Fibroblast of skin of left biceps (primary cell): ENCODE data around the gene ZNF608.
A peak's percentile ranks its signal among the peaks of the same experiment; 100 is the strongest.

Source experiments
- DNase-seq, 2 experiments: peaks; one replicate each; pipeline ENCODE4 v3.0.0-alpha.2; 2013; ENCODE audit warnings: low read depth in 2 of 2

The ZNF608 gene

DNA sequence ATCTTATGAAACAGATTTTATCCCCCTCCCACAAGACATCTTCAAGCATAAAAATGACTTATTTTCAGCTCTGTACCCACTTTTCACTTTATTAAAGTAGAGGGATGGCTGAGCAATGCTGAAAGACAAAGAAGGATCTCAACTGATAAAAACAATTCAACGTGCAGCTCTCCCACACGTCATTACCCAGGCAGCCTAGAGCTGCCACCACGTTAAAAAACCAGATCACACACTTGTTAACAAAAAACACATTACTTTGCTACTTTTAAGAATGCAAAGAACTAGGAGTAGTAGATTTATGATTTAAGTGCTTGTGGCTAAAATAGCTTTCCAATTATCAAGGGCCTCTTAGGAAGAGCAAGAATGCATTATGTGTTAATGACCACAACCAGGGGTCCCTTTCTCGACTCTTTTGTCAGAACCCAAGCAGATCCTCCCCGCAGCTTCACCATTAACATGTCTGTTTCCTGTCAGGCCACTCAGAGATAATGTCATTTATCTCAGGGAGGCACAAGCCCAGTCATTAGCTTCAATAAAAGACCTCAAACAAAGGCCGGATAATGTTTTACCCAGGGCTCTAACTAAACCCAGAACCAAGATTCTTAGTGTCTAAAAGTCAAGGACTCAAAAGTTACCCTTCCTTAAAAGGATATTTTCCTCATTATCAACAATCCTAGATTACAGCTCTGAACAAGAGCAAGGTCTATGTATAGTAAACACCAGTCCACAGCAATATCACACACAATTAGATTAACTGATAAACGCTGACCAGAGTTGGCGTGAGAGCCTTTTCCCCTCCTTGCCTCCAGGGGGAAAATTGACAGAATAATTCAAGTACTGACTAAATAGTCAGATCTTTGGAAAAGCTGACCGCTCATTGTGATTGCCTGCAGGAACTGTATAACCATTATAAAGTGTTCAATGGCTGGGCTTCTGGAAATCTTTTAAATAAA, 7.5 kb downstream of the ZNF608 start:
- no peak for DNase-seq

DNA sequence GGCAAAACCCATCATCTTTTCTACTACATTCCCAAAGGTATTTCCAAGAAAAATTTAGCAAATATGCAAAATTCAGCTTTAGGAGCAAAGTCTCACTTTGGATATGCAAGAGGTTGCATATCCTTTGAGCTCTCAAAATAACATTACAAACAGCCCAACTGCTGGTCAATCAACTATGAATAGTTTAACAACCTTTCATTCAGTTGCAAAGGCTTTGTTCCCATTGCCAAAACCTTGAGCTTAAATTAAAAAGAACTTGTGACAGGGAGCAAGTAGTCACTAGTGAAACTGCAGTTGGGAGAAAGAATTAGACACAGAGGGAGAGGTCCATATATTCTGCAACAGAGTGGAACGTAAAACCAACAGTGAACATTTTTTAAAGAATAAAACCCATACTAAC, 8.8 kb downstream of the ZNF608 start:
- DNase-seq, result no peak

DNA sequence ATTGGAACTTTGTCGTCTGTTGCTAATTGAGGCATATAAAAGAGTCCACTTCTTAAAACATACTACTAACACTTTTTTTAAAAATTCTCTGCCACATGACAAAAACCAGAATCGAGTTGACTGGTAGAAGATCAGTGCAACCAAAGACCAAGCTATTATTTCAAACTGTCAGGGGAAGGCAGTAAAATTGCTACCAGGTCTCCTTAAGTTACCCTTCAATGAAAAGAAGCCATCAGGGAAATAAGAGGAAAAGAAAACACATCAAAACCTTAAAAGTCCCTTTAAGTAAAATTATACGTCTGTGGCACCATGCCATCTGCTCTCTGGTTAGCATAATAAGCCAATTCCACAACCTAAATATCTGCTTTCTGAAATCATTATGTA, 9.6 kb downstream of the ZNF608 start:
- DNase-seq, result no peak

DNA sequence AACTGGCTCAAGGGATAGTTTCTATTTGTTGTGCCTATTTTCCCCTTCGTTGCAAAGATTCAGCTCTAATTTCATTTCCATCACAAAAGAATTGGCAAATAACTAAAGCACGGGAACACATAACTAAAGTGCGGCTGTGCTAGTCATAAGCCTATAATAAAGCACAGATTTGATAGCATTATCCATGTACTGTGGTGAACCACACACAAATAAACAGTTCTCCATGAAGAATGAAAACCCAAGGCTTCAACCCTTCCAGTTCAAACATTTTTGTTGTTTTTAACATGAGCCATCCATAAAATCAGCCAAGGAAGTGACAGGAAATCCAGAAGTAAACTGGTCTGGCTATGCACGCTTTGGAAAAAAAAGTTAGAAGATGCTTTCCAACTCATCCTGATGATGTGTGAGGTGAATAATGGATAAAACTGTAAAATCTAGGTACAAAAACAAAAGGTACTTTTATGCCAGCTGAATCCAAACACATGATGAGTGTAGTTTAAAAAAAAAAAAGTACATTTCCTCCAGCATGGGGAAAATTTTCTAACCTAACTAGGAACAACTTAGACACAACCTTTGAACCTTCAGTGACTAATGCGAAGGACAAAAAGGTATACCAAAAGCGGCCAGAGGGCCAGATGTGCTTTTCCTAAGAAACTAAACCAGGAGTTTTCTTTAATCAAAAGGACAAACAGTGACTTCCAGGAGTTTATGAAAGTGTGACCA, 10.2 kb downstream of the ZNF608 start:
- peak; percentile 83 to 86 for DNase-seq

DNA sequence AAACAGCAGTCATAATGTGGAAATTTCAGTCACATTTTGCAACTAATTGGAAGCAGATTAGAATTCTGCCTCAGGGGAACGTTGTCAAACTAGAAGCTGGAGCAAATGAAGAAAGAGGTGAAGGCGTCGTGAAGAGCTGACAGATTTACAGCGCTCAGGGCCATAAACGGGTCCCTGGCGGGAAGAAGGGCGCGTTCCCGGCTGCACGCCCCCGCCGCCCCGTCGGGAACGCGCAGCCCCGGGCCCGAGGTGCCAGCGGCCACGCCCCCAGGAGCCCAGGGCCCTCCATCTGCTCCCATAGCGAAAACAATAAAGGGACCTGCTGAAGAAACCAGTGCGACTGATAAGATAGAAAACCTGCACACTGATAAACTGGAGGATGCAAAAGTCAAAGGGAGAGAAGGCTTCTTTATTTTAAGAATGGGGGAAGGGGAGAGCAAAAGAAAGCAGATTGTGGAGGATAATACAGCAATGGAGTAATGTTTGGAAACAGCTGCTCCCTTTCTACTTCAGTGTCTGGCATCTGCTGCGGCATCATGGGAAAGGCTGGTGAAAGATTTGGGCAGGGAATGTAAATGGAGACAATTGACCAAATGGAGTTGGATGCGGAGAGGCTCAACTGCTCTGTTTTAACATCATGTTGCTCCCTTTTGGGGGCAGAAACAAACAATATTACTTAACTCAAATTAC, 11.1 kb downstream of the ZNF608 start:
- peak; percentile 84 to 85 for DNase-seq

DNA sequence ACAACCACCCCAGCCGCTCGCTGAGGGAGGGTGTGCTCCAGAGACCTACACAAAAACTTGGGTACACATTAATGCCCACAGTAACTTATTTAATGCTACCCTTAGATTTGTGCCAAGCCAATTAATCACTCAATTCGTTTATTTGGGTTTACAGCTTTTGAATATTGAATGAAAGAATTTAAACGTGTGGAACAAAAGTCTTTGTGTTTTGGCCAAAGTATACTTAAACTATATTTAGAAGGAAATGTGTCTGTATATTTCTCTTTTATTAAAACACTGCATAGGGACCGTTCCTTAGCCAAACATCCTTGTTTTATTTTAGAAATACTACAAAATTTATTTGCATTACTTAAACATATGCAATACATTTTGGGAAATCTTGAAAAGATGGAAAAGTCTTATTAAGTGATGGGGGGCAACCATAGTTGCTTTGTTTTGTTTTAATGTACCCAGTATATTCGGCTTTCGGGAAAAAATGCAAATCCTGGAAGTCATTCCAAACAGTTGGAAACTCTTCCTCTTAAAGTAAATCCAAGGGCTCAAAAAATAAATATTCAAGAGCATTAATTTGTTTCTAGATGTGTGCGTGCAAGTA, 11.8 kb downstream of the ZNF608 start:
- no peak for DNase-seq

DNA sequence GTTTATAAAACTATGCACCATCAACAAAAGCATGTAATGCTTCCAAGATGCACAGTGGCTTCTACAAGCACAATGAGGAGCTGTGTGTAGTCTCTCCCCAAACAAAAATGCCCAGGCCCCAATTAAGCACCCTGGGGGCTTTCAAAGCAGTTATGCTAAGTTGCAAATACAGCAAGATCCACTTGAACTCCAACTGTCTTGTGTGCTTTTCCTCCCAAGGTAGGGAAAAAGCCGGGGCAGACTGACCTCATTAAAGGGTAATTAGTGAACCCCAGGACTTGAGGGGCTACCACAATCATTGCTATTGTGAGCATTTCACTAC, 13.1 kb downstream of the ZNF608 start:
- no peak for DNase-seq

DNA sequence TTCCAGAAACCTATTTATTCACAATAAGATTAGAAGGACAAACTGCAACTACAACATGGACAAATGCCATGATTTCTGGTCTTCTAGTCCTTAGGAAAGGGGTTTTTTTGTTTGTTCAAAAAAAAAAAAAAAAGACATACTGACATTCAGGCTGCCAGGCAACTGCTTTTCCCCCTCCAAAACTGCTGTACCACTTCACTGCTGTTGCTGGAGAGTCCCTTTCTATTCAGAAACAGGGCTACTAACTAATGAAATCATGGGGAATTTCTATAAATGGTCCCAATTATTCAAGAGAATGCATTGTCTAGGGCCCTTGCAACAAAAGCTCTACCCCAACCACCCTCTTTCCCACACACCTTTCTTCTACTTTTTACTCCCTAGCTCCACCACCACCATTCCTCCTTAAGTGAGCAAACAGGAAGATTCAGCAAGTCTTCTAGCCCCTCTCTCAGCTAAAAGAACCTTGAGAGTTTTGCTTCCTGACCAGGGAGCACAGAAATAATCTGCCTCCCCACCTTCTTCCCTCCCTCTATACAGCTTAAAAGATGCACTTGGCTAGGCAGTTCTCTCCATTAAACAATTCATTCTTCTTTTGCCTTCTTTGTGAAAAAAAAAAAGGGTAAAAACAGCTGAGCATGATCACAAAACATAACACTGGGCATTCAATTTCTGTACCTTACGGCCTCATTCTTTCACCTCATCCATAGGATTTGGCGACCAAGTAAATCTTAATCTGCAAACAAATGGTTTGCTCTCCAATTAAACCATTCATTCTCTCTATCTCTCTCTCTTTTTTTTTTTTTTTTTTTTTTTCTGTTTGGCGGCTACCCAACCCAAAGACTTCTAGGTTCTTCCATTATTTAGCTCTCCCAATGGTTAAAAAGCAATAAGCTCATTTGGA, 13.8 kb downstream of the ZNF608 start:
- no peak for DNase-seq

DNA sequence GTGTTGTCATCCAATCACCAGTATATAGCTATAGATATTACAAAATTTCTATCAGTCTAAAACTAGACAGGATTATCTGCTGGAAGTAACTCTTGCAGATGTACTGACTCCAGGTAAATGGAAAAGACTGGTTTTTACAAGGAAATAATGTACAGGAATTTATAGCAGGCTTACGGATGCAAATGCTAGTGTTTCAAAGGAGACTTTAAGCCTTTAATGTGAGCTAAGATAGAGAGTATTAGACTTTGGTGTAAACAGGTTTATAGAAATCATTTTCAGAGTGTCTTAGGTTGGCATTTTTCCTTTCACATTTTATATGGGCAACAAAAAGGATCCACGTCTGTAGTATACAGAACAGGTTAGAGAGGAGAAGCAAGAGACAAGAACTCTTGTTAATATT, 16.1 kb downstream of the ZNF608 start:
- DNase-seq, result no peak

DNA sequence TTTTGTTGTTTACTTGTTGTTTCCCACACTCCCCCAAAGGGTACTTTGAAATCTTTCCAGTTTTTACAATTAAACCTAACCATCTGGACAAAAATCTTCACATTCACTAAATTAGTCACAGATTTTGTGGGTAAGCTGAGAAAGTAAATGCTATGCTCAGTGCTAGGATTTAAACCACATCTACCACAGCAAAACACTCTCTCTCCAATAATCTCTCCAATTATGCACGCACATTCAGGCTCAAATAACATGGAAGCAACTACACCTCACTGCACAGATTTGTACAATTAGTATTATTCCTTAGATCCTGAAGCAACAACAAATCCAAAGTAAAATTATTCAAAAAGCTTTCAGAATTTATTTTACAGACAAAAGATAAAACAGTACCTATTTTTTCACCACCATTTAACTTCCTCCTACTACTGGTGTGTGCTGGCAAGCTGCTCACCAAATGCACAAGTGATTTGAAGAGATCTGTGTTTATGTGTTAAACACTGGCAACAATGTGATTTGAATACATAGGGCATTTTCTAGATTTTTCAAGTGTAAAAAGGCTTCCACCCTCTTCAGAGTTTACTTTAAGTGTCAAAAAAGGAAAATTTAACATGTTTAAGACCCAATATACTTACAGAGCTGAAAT, 16.6 kb downstream of the ZNF608 start:
- peak; percentile 69 to 71 for DNase-seq

DNA sequence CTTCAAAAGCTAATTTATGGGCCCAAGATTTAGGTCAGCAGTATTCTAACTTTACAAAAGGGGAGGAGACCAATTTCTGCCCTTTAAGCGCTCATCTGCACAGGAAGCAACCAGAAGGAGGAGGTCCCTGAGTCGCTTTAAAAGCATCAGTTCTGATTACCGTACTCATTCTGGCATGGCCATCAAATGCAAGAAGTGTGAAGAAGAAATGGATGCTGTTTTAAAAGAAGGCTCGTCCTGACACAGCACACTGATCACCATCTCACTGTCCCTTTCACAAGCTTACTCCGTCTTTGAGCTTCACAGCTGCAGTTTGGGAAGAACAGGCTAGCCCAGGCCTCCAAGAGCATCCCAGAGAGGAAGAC, 17.5 kb downstream of the ZNF608 start:
- no peak for DNase-seq

DNA sequence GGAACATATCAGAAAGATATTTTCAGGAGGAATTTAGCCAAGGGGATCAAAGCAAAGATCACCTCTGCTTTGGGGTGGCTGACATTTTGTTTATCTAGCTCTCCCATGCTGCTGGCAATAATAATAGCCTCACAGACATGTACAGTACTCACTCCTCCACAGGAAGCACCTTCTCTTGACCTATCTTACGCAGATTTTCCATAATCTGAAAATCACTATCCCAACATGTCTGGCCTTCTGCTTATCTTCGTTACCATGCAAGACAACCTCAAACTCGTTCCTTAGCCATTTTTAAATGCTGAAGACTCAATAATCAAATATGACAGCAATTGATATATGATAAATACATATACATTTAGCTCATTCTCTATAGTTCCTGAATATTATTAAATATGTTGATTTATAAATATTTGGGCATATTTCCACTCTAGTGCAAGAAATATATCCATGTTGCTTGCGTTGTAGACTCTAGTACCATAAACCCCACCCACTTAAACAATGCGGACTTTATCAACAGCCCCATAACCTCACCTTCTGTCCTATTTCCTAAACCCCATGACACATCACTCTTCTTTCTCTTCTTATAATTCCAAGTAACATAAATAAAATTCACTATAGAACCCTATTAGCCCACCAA, 18.0 kb downstream of the ZNF608 start:
- no peak for DNase-seq

DNA sequence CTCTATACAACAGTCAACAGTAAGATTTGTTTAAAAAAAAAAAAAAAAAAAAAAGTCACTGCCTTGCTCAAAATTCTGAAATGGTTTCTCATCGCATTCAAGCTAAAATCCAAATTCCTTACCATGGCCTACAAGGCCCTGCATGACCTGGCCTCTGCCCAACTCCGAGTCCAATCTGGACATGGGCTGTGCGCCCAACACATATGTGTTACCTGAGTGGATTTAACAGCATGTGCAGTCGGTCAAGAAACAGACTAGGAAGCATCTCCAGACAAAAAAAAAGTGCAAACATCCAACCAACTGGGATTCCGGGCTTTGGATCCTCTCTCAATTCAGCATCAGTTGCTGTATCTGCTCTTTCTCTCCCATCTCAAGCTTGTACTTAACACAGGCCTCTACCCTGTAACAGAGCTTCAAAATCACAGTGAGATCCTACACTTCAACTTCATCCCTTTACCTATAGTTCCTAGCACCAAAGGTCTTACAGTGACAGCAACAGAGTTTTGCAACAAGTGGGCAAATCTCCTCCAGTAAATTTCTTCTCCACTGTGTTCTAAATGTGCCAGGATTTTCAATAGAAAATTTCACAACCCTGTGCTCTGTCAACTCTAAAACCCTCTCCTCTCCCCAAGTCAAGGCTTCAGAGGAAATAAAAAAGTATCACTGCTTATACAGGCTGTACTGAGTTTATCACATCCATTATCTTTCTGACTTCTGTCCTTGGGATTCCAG, 19.6 kb downstream of the ZNF608 start:
- DNase-seq, result no peak

DNA sequence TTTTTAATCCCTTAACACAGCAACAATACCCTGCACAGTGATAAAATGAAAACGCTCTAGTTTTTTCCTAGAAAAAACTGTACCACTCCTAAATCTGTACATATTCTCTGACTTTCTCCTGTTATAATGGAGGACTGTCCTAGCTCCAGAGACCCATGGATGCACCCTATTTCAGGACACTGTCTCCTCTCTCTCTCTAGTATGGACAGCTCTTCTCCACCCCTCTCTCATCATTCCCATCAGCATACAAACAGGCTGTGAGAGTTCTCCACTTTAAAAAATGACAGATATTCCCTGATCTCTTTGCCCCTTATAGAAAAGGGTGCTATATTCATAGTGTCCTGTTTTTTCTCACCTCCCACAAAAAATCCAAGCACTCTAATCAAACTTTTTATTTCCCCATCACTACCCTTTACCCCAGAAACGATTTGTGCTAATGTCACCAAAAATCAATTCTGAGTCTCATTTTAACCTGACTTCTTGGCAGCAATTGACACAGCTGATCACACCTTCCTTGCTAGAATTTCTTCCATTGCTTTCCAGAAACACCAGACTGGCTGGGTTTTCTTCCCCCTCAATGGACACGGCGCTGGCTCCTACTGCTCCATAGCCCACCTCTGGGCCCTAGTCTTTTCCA, 20.7 kb downstream of the ZNF608 start:
- no peak for DNase-seq

DNA sequence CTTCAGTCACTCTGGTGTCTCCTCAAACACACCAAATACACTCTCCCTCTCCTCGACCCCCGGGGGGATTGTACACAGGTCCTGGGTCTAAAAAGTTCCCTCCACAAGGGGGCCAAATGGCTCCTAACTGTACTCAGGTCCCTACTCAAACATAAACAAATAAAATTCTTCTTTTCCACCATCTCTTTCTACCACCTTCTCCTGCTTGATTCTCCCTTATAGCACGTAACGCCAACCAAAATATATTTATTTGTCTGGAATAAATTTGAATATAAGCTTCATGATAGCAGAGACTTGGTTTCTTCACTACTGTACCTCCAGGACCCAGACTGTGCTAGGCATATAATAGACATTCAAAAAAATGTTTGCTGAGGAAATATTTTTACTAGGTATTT, 21.4 kb downstream of the ZNF608 start:
- DNase-seq, result no peak

DNA sequence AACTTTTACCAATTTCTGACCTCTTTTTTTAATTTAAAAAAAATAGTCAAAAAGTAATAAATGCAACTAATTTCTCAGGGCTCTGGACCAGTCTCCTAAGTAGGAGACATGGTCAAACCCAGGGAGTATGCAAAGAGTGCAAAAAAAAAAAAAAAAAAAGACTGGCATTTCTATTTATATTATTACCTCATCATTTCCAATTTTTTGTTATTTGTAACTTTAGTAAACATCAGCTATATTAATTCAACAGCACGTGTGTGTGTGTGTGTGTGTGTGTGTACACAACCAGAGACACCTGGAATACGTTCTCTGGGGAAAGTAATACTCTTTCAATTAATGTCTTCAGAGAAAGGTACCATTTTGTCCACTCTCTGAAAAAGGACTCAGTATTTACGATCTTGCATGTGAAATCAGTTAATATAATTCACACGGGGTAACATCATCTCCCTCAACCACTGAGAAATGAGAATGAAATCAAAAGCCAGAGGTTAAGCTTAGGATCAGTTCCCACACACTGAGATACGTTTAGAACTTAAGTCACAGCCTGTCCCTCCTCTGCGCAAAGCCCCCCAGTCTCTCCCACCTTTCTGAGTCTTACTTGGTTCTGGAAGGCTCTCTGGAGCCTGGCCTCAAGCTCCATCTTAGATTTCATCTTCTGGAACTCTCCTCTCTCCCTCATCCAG, 21.9 kb downstream of the ZNF608 start:
- no peak for DNase-seq

DNA sequence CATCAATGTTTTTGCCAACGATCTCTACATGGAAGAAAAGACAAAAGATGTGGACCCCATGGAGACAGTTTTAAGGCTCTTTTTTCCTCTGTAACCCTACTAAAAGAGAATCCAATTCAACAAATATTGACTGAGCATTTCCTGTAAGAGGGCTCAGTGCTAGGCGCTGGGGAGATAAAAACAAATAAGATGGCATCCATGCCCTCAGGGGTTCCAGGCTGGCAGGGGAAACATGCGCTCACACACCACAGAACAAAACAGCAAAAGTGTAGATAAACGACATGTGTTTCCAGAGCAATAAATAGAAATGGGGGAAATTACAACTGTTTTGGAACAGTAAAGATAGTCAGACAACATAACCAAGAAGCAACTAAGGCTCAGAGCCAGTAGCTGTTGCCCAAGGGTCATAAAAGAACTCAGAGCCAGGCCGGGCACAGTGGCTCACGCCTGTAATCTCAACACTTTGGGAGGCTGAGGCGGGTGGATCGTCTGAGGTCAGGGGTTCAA, 25.2 kb downstream of the ZNF608 start:
- DNase-seq, result no peak

DNA sequence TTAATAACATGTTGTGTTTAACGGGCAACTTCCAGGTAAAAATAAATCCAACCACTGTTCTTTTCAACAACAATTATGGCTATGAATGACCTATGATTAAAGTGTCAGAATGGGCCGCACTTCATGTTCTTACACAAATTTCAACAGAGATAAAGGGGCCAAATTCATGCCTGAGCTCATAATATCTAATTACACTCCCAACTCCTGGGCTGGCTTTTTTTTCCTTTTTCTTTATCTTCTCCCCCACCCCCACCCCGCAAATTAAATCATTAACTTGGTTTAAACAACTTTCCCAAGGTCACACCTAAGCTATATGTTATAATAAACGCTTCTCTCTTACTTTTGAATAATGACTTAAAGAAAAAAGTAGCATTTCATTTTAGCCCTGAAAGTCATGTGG, 25.8 kb downstream of the ZNF608 start:
- DNase-seq, result no peak
